Panc1 (cell line): ENCODE measurements around the gene ARRB2. TPM values are rescaled to one million over a fixed set of nuclear protein-coding genes. Genes with fewer than 3 reads are reported as not detected.

Experiments
- ATAC-seq: fragments of 200-7000 bp; cut with Tn5 transposase; 2 replicates; pipeline ENCODE4 v1.9.1; 2020; ENCODE audit warnings: mild to moderate bottlenecking, moderate library complexity
- BruUV-seq: library from RNA; stranded (reverse); fragments of 400-500 nt; replicated peaks from 2 replicates; lab custom pipeline; 2021; lab: Mats Ljungman, UMichigan
- CTCF ChIA-PET: fragments of 300-600 bp; sonication (Branson Sonifier 250); formaldehyde crosslinking; loops from one replicate; lab custom pipeline; 2022; ENCODE audit warnings: antibody characterized with exemption; lab: Charles Lee
- POLR2A ChIA-PET: fragments of 300-600 bp; sonication (Branson Sonifier 250); formaldehyde crosslinking; loops from one replicate; lab custom pipeline; 2022; ENCODE audit warnings: antibody characterized with exemption; lab: Charles Lee
- DNase-seq: peaks from one replicate; pipeline ENCODE4 v3.0.0-alpha.2; 2010; ENCODE audit warnings: low read depth, low spot score
- H3K27ac ChIP-seq: 2 replicates; pipeline ENCODE4 v1.5.1; 2011; ENCODE audit warnings: mild to moderate bottlenecking, low read length, inconsistent platforms
- H3K27me3 ChIP-seq: fragments of 200-500 bp; sonication (Bioruptor generic); 2 replicates; pipeline ENCODE4 v1.6.0; 2014; ENCODE audit warnings: low read length, inconsistent platforms; ENCODE audit not compliant: control insufficient read depth, insufficient read depth
- H3K36me3 ChIP-seq: fragments of 200-500 bp; sonication (Bioruptor generic); 2 replicates; pipeline ENCODE4 v1.5.1; 2014; ENCODE audit warnings: inconsistent platforms, mild to moderate bottlenecking, low read length, moderate library complexity; ENCODE audit not compliant: control insufficient read depth, insufficient read depth
- H3K4me1 ChIP-seq: 2 replicates; pipeline ENCODE4 v1.5.1; 2011; ENCODE audit warnings: inconsistent platforms, mild to moderate bottlenecking, low read length, moderate library complexity; ENCODE audit not compliant: control insufficient read depth, insufficient read depth
- H3K4me3 ChIP-seq, 2 experiments: 2 replicates each; pipeline ENCODE4 v1.5.1; 2011 to 2012; ENCODE audit warnings: low read depth in 2 of 2, low read length in 2 of 2, mild to moderate bottlenecking in 2 of 2, inconsistent platforms in 1 of 2, moderate library complexity in 1 of 2
- H3K9me3 ChIP-seq: fragments of 200-500 bp; sonication (Bioruptor generic); 2 replicates; pipeline ENCODE4 v1.5.1; 2014; ENCODE audit warnings: low read depth, mild to moderate bottlenecking, inconsistent platforms, low read length, moderate library complexity; ENCODE audit not compliant: control insufficient read depth, insufficient read depth
- POLR2AphosphoS5 ChIP-seq: IDR thresholded peaks from 2 replicates; pipeline ENCODE4 v1.6.1; 2012; ENCODE audit warnings: mild to moderate bottlenecking, low read depth, low read length, moderate library complexity
- SIN3A ChIP-seq: IDR thresholded peaks from 2 replicates; pipeline ENCODE4 v1.6.1; 2012; ENCODE audit warnings: low read depth, mild to moderate bottlenecking, low read length, moderate library complexity, borderline replicate concordance; ENCODE audit not compliant: insufficient read depth
- TCF7L2 ChIP-seq: IDR thresholded peaks from 2 replicates; pipeline ENCODE4 v1.6.1; 2011; ENCODE audit warnings: mild to moderate bottlenecking, low read depth, low read length, inconsistent platforms
- in situ Hi-C: cut with HindIII; loops from 2 replicates; pipeline ENCODE4 v1.10.0; 2016; ENCODE audit warnings: low sequenced_read_pairs, low pct_unique_long_range_greater_than_20kb
- intact Hi-C: fragments of 100-400 bp; cut with micrococcal nuclease; formaldehyde crosslinking; loops from one replicate; pipeline ENCODE4 v1.10.0; 2022; ENCODE audit not compliant: unreplicated experiment
- total RNA-seq: library from RNA; stranded (reverse); gene quantifications from one replicate; pipeline ENCODE4 v1.2.1, GENCODE V29; 2021; ENCODE audit not compliant: unreplicated experiment
- TF ChIP-seq, protein P1 (sequence below): fragments of 450-650 bp; IDR thresholded peaks from 2 replicates; pipeline ENCODE4 v1.5.1; 2017; ENCODE audit warnings: mild to moderate bottlenecking
- TF ChIP-seq, protein P2 (sequence below), 2 experiments: IDR thresholded peaks; 2 replicates each; pipeline ENCODE4 v1.6.1; 2011 to 2012; ENCODE audit warnings: low read depth in 2 of 2, control low read depth in 1 of 2, low read length in 1 of 2, mild to moderate bottlenecking in 1 of 2, moderate library complexity in 1 of 2; ENCODE audit not compliant: insufficient read depth in 1 of 2

ARRB2 gene
- total RNA-seq, 1 experiment from 2014 or later, result 39.2 TPM

DNA sequence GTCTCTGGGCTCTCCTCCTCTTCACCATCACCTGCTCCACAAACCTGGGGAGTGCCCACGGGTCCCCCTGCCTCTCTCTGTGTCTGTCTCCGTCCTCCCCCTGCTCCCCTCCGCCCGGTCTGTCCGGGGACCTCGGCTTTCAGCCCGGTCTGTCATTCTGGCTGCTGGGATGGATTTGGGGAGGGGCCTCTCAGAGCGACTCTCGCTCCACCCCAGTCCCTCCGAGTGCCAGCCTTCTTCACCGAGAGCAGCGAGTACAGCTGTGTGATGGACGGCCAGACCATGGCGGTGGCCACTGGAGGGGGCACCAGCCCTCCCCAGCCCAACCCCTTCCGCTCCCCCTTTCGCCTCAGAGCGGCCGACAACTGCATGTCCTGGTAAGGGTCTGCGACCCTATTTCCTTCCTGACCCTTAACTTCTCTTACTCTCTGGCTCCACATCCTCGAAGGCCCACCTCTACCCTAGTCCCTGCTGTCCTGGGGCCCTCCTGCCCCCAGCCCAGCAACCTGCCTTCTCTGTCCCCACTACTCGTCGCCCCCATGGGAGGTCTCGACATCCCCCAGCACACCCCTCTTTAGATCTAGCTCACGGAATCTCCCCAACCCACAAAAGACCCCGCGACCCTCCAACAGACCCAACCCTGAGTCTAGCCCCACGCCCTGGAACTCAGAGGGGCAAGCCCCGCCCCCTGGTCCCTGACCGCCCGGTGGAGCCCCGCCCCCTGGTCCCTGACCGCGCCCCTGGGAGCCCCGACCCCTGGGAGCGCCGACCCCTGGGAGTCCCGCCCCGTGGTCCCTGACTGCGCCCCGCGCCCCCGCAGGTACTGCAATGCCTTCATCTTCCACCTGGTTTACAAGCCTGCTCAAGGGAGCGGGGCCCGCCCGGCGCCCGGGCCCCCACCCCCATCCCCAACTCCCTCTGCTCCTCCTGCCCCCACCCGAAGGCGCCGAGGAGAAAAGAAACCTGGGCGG, 34.9 kb downstream of the ARRB2 start:
- in situ Hi-C loops, result no loop called here

GRCh38 chr17:4747847-4748246, 37.4 kb downstream of the ARRB2 start:
- no peaks in the 10 kb centered on the region for H3K36me3 ChIP-seq
- no peak overlapping the region for H3K27ac ChIP-seq
- CTCF ChIA-PET, result no interaction called here
- H3K9me3 ChIP-seq, result no peaks in the 10 kb centered on the region
- POLR2A ChIA-PET, result no interaction called here
- no peaks in the 10 kb centered on the region for H3K4me1 ChIP-seq
- DNase-seq, result no peak
- TF ChIP-seq TCF7L2, result no peak
- TF ChIP-seq POLR2AphosphoS5, result no peak
- no peak for TF ChIP-seq SIN3A
- TF ChIP-seq, protein P1, sequence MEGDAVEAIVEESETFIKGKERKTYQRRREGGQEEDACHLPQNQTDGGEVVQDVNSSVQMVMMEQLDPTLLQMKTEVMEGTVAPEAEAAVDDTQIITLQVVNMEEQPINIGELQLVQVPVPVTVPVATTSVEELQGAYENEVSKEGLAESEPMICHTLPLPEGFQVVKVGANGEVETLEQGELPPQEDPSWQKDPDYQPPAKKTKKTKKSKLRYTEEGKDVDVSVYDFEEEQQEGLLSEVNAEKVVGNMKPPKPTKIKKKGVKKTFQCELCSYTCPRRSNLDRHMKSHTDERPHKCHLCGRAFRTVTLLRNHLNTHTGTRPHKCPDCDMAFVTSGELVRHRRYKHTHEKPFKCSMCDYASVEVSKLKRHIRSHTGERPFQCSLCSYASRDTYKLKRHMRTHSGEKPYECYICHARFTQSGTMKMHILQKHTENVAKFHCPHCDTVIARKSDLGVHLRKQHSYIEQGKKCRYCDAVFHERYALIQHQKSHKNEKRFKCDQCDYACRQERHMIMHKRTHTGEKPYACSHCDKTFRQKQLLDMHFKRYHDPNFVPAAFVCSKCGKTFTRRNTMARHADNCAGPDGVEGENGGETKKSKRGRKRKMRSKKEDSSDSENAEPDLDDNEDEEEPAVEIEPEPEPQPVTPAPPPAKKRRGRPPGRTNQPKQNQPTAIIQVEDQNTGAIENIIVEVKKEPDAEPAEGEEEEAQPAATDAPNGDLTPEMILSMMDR, result no peak
- TF ChIP-seq, protein P2, sequence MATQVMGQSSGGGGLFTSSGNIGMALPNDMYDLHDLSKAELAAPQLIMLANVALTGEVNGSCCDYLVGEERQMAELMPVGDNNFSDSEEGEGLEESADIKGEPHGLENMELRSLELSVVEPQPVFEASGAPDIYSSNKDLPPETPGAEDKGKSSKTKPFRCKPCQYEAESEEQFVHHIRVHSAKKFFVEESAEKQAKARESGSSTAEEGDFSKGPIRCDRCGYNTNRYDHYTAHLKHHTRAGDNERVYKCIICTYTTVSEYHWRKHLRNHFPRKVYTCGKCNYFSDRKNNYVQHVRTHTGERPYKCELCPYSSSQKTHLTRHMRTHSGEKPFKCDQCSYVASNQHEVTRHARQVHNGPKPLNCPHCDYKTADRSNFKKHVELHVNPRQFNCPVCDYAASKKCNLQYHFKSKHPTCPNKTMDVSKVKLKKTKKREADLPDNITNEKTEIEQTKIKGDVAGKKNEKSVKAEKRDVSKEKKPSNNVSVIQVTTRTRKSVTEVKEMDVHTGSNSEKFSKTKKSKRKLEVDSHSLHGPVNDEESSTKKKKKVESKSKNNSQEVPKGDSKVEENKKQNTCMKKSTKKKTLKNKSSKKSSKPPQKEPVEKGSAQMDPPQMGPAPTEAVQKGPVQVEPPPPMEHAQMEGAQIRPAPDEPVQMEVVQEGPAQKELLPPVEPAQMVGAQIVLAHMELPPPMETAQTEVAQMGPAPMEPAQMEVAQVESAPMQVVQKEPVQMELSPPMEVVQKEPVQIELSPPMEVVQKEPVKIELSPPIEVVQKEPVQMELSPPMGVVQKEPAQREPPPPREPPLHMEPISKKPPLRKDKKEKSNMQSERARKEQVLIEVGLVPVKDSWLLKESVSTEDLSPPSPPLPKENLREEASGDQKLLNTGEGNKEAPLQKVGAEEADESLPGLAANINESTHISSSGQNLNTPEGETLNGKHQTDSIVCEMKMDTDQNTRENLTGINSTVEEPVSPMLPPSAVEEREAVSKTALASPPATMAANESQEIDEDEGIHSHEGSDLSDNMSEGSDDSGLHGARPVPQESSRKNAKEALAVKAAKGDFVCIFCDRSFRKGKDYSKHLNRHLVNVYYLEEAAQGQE (IDR thresholded peaks at IDR 0.05; ENCODE audit: insufficient read depth in 1 of 2, low read depth in 2 of 2, low read length in 1 of 2), result no peak
- H3K4me3 ChIP-seq, result no peak overlapping the region
- no TSS peak for BruUV-seq
- ATAC-seq, result no peak
- intact Hi-C loops, result no loop called here
- in situ Hi-C loops, result no loop called here
- peaks cover 2% of the 10 kb centered on the region for H3K27me3 ChIP-seq

More for the DNA sequence above, 34.9 kb downstream of the ARRB2 start:
- Histone ChIP-seq H3K27me3 (peaks cover 2% of the 10 kb centered on the region), H3K27ac (no peak overlapping the region), H3K4me3 (no peak overlapping the region), H3K9me3 (no peaks in the 10 kb centered on the region), H3K36me3 (no peaks in the 10 kb centered on the region), H3K4me1 (no peaks in the 10 kb centered on the region)
- ATAC-seq (0 out of 2 replicates have a peak, but pooled peaks have one; percentile 40), DNase-seq (no peak)
- BruUV-seq, result no TSS peak
- intact Hi-C loops, result no loop called here
- TF ChIP-seq SIN3A (no peak), POLR2AphosphoS5 (no peak), TCF7L2 (no peak)
- POLR2A ChIA-PET, result no interaction called here
- CTCF ChIA-PET, result no interaction called here
